ENCODE data around the gene CYP51A1. TPM values are rescaled to one million over a fixed set of nuclear protein-coding genes. Genes with fewer than 3 reads are reported as not detected.

Gene CYP51A1
- total RNA-seq, 1 donor from 2014 or later, result 68.0 TPM

Other genes with a start within 250 kb of the CYP51A1 start
- gene AKAP9, start 193.6 kb downstream of the CYP51A1 start, total RNA-seq, result 34.7 and 37.7 TPM in 2 replicates
- gene LRRD1, start 44.7 kb upstream of the CYP51A1 start, total RNA-seq, result 0.12 and 0.24 TPM in 2 replicates
- 35.8 and 56.1 TPM in 2 replicates for gene KRIT1, start 111.4 kb upstream of the CYP51A1 start, total RNA-seq
- 25.0 and 43.3 TPM in 2 replicates for gene ANKIB1, start 111.5 kb upstream of the CYP51A1 start, total RNA-seq